ENCODE measurements around the gene NCKAP5.

GRCh38 chr2:132664096-132664495 lies 904.2 kb downstream of the NCKAP5 start:
- TF ChIP-seq CTCF (IDR thresholded peaks at IDR 0.05 in 4 of 5, conservative IDR thresholded peaks at IDR 0.05 in 1 of 5) (no peak), POLR2A (IDR thresholded peaks at IDR 0.05) (no peak)
